HEK293T (cell line): ENCODE results near the gene IKZF5.

Experiments used
- ARNT ChIP-seq: fragments of 450-650 bp; IDR thresholded peaks from 2 replicates; pipeline ENCODE4 v1.6.1; 2017; ENCODE audit warnings: mild to moderate bottlenecking
- ELF4 ChIP-seq: fragments of 450-650 bp; IDR thresholded peaks from 2 replicates; pipeline ENCODE4 v1.6.1; 2017; ENCODE audit warnings: antibody characterized with exemption
- FOXK2 ChIP-seq: fragments of 450-650 bp; IDR thresholded peaks from 2 replicates; pipeline ENCODE4 v1.6.1; 2016; ENCODE audit warnings: mild to moderate bottlenecking
- FOXM1 ChIP-seq: fragments of 450-650 bp; IDR thresholded peaks from 2 replicates; pipeline ENCODE4 v1.6.1; 2017; ENCODE audit warnings: mild to moderate bottlenecking, borderline replicate concordance
- HDGF ChIP-seq: fragments of 450-650 bp; IDR thresholded peaks from 2 replicates; pipeline ENCODE4 v1.6.1; 2017; ENCODE audit warnings: antibody characterized with exemption, borderline replicate concordance
- L3MBTL2 ChIP-seq: fragments of 450-650 bp; conservative IDR thresholded peaks from 2 replicates; pipeline ENCODE4 v1.6.1; 2016; ENCODE audit warnings: mild to moderate bottlenecking
- LEF1 ChIP-seq: fragments of 450-650 bp; IDR thresholded peaks from 2 replicates; pipeline ENCODE4 v1.6.1; 2017; ENCODE audit warnings: mild to moderate bottlenecking, borderline replicate concordance
- NFRKB ChIP-seq: fragments of 450-650 bp; IDR thresholded peaks from 2 replicates; pipeline ENCODE4 v1.6.1; 2016; ENCODE audit warnings: mild to moderate bottlenecking, moderate library complexity
- PKNOX1 ChIP-seq: fragments of 450-650 bp; IDR thresholded peaks from 2 replicates; pipeline ENCODE4 v1.6.1; 2016
- SP1 ChIP-seq: fragments of 450-650 bp; IDR thresholded peaks from 2 replicates; pipeline ENCODE4 v1.6.1; 2017
- SUZ12 ChIP-seq: fragments of 450-650 bp; IDR thresholded peaks from 2 replicates; pipeline ENCODE4 v1.6.1; 2016; ENCODE audit warnings: mild to moderate bottlenecking
- TARDBP ChIP-seq: fragments of 450-650 bp; IDR thresholded peaks from 2 replicates; pipeline ENCODE4 v1.6.1; 2016

- TF ChIP-seq FOXK2 (no peak), FOXM1 (no peak), HDGF (no peak), SUZ12 (no peak), PKNOX1 (no peak), LEF1 (no peak), ARNT (no peak), NFRKB (no peak), L3MBTL2 (no peak), ELF4 (no peak), TARDBP (no peak), SP1 (no peak)
Measured at GRCh38 chr10:122998360-122998917, 10.2 kb downstream of the IKZF5 start.
